Right atrium auricular region (tissue), 2 donors: ENCODE data around the gene ZNF813. TPM values are rescaled to one million over a fixed set of nuclear protein-coding genes. Genes with fewer than 3 reads are reported as not detected.

ENCODE experiments used
- DNase-seq: peaks from one replicate; pipeline ENCODE4 v3.0.0-alpha.2; 2019; ENCODE audit warnings: low spot score
- H3K27ac ChIP-seq, 2 donors: fragments of 200-600 bp; sonication (generic); 1 replicate in 1 of 2; 2 replicates in 1 of 2; pipeline ENCODE4 v1.5.1; 2016 to 2019
- H3K27me3 ChIP-seq, 2 donors: fragments of 200-600 bp; sonication (generic); one replicate each; pipeline versions ENCODE4 v1.5.1 to v1.6.0; 2017 to 2019
- H3K36me3 ChIP-seq: fragments of 200-600 bp; sonication (generic); one replicate; pipeline ENCODE4 v1.5.1; 2016
- H3K4me1 ChIP-seq, 2 donors: fragments of 200-600 bp; sonication (generic); one replicate each; pipeline versions ENCODE4 v1.5.1 to v1.6.0; 2017 to 2019
- H3K4me3 ChIP-seq, 2 donors: fragments of 200-600 bp; sonication (generic); 1 replicate in 1 of 2; 2 replicates in 1 of 2; pipeline ENCODE4 v1.5.1; 2017 to 2019; ENCODE audit warnings: mild to moderate bottlenecking in 1 of 2, moderate library complexity in 1 of 2
- H3K9me3 ChIP-seq, 2 donors: fragments of 200-600 bp; sonication (generic); one replicate each; pipeline ENCODE4 v1.5.1; 2019
- total RNA-seq, 2 donors: library from RNA; depleted of rRNA; stranded (reverse); fragments of >200 nt; gene quantifications; one replicate each; pipeline ENCODE4 v1.1.0, GENCODE V29; 2016
- TF ChIP-seq, protein P1 (sequence below), 2 donors: fragments of 200-600 bp; sonication (generic); IDR thresholded peaks; one replicate each; pipeline ENCODE4 v1.5.1; 2019; ENCODE audit warnings: antibody characterized with exemption in 2 of 2

Gene ZNF813
- total RNA-seq, 2 donors from 2014 or later, result 0.63 to 1.3 TPM

DNA sequence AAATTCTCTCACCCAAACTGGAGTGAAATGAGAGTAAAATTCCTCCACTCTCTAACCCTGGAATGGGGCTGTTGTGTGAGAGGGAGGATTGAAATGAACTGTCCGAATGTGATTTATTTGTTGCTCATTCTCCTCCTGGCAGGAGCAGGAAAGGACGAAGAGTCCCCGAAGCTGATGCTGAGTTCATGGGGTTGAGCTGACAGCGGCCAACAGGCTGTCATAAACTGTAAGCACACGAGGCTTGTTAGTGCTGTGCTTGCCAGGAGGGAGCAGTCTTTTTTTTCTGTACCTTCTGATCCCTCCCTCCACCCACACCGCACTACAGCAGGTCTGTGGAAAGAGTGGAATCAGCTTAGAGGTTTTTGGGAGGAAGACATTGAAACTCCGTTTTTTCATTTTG lies 37.4 kb downstream of the ZNF813 start:
- TF ChIP-seq, protein P1, sequence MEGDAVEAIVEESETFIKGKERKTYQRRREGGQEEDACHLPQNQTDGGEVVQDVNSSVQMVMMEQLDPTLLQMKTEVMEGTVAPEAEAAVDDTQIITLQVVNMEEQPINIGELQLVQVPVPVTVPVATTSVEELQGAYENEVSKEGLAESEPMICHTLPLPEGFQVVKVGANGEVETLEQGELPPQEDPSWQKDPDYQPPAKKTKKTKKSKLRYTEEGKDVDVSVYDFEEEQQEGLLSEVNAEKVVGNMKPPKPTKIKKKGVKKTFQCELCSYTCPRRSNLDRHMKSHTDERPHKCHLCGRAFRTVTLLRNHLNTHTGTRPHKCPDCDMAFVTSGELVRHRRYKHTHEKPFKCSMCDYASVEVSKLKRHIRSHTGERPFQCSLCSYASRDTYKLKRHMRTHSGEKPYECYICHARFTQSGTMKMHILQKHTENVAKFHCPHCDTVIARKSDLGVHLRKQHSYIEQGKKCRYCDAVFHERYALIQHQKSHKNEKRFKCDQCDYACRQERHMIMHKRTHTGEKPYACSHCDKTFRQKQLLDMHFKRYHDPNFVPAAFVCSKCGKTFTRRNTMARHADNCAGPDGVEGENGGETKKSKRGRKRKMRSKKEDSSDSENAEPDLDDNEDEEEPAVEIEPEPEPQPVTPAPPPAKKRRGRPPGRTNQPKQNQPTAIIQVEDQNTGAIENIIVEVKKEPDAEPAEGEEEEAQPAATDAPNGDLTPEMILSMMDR (IDR thresholded peaks at IDR 0.05), result no peak
- H3K4me3 ChIP-seq, result no peak overlapping the region
- H3K36me3 ChIP-seq, result no peaks in the 10 kb centered on the region
- H3K27ac ChIP-seq, result no peak overlapping the region
- no peaks in the 10 kb centered on the region for H3K9me3 ChIP-seq
- H3K4me1 ChIP-seq, result no peaks in the 10 kb centered on the region
- no peaks in the 10 kb centered on the region for H3K27me3 ChIP-seq
- DNase-seq, result no peak

DNA sequence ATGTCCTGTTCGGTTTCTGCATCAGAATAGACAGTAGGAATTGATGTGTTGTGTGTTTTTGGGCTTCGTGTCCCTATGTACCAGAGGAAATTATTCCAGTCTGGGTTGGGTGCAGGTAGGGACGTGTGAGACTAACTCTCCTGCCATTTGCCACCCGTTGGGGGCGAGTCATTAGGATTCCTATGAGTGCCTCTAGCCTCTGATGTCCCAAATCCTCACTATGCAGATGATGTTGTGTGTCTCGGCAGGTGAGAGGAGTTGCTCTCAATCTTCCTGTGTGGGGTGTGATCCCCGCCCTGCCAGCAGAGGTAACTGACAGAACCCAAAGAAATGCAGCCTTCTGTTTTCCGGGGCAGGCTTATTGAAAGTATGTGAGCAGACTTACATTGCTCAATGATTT lies 39.2 kb downstream of the ZNF813 start:
- Histone ChIP-seq H3K27me3 (no peaks in the 10 kb centered on the region), H3K4me1 (no peaks in the 10 kb centered on the region), H3K4me3 (no peak overlapping the region), H3K36me3 (no peaks in the 10 kb centered on the region), H3K9me3 (no peaks in the 10 kb centered on the region), H3K27ac (no peak overlapping the region)
- TF ChIP-seq, protein P1 (IDR thresholded peaks at IDR 0.05), result no peak
- DNase-seq, result no peak

DNA sequence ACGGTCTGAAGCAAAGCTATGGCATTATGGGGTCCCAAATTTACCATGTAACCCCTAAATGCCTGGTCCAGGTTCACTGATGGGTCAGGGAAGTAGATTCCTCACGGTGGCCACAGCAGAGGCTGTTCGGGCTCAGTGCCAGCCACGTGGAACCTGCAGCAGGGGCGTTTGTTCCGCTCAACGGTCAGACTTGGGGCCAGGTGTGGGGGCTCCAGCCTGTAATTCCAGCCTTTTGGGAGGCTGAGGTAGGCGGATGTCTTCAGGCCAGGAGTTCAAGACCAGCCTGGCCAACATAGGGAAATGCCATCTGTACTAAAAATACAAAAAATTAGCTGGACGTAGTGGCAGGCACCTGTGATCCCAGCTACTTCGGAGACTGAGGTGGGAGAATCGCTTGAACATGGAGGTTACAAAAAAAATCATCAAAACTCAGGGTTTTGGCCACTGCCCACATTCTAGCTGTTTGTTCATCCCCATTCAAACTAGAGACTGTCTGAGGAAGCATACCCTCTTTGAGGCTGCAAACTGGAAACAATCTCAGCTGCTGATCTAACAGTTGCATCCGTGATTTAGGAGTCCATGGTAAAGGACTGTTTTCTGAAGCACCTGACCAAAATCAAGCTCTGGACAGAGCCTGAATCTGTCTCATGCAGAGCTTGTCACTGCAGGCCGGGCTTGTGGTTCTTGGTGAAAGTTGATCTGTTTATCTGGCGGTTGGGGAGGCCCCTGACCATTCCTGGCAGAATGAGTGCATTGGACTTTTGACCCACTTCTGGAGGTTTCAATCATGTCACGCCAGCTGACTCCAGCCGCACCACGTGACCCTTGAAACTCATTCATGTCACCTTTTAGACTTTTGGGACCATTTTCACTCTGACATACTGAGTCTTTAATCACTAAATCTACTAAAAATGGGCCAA lies 40.2 kb downstream of the ZNF813 start:
- Histone ChIP-seq H3K4me3 (no peak overlapping the region), H3K36me3 (no peaks in the 10 kb centered on the region), H3K4me1 (no peaks in the 10 kb centered on the region), H3K27me3 (no peaks in the 10 kb centered on the region), H3K9me3 (no peaks in the 10 kb centered on the region), H3K27ac (no peak overlapping the region)
- no peak for DNase-seq
- TF ChIP-seq, protein P1 (IDR thresholded peaks at IDR 0.05), result no peak

DNA sequence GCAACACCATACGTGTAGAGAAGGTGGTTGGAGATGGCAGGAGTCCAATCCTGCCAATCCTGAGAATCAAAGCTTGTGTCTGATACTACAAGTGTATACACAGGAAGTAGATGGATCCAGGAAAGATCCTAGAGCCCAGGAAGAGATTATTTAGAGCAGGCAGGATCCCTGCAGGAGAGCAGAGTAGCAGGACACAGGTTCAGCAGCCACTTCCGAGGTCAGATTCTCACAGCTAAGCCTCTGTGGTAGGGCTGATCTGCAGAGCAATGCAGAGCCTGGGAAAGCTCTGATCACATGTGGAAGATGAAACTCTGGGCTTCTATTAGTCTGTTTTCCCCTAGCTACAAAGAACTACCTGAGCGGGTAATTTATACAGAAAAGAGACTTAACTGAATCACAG lies 41.9 kb downstream of the ZNF813 start:
- no peaks in the 10 kb centered on the region for H3K36me3 ChIP-seq
- H3K27me3 ChIP-seq, result no peaks in the 10 kb centered on the region

DNA sequence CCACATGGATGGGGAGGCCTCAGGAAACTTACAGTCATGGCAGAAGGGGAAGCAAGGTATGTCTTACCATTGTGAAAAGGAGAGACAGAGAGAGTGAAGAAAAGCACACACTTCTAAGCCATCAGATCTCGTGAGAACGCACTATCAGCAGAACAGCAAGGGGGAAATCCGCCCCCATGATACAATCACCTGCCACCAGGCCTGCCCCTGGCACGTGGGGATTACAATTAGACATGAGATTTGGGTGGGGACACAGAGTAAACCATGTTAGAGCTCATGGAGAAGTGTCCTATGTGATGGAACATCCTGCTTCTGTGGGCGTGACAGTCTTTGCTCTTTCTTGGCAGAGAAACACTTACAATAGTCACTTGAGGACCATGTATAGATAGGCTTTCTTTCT lies 42.3 kb downstream of the ZNF813 start:
- no peaks in the 10 kb centered on the region for H3K36me3 ChIP-seq
- H3K27me3 ChIP-seq, result no peaks in the 10 kb centered on the region
- DNase-seq, result no peak
- no peaks in the 10 kb centered on the region for H3K9me3 ChIP-seq
- H3K27ac ChIP-seq, result no peak overlapping the region
- TF ChIP-seq, protein P1 (IDR thresholded peaks at IDR 0.05), result no peak
- H3K4me1 ChIP-seq, result no peaks in the 10 kb centered on the region
- no peak overlapping the region for H3K4me3 ChIP-seq

More for the DNA sequence above, 41.9 kb downstream of the ZNF813 start:
- Histone ChIP-seq H3K9me3 (no peaks in the 10 kb centered on the region), H3K27ac (no peak overlapping the region), H3K4me1 (no peaks in the 10 kb centered on the region), H3K4me3 (no peak overlapping the region)
- DNase-seq, result no peak
- TF ChIP-seq, protein P1 (IDR thresholded peaks at IDR 0.05), result no peak
